Liver (tissue), 9 donors: ENCODE measurements around the gene CREB5. TPM values are rescaled to one million over a fixed set of nuclear protein-coding genes. Genes with fewer than 3 reads are reported as not detected.

ENCODE experiments used
- DNase-seq: peaks from one replicate; pipeline ENCODE4 v3.0.0-alpha.2; 2017; ENCODE audit warnings: low spot score
- H3K27ac ChIP-seq, 2 donors: one replicate each; pipeline ENCODE4 v1.7.0; 2013; ENCODE audit warnings: inconsistent platforms in 2 of 2, low read length in 2 of 2, control low read depth in 1 of 2, low read depth in 1 of 2, mild to moderate bottlenecking in 1 of 2
- H3K27me3 ChIP-seq, 4 donors: one replicate each; pipeline versions ENCODE4 v1.6.1 to v1.7.0; 2013; ENCODE audit warnings: low read length in 3 of 4, inconsistent platforms in 1 of 4, mild to moderate bottlenecking in 1 of 4, moderate library complexity in 1 of 4; ENCODE audit not compliant: control insufficient read depth in 4 of 4, insufficient read depth in 4 of 4
- H3K36me3 ChIP-seq, 4 donors: one replicate each; pipeline versions ENCODE4 v1.6.1 to v1.7.0; 2013; ENCODE audit warnings: low read length in 3 of 4, mild to moderate bottlenecking in 3 of 4, low read depth in 1 of 4, moderate library complexity in 1 of 4; ENCODE audit not compliant: control insufficient read depth in 4 of 4, insufficient read depth in 3 of 4
- H3K4me1 ChIP-seq, 4 donors: one replicate each; pipeline versions ENCODE4 v1.6.1 to v1.7.0; 2013; ENCODE audit warnings: low read length in 3 of 4, mild to moderate bottlenecking in 3 of 4, moderate library complexity in 1 of 4; ENCODE audit not compliant: control insufficient read depth in 4 of 4, insufficient read depth in 4 of 4
- H3K4me3 ChIP-seq, 3 donors: one replicate each; pipeline versions ENCODE4 v1.6.1 to v1.7.0; 2013; ENCODE audit warnings: low read length in 3 of 3, control low read depth in 1 of 3, low read depth in 1 of 3, mild to moderate bottlenecking in 1 of 3
- H3K9ac ChIP-seq, 2 donors: one replicate each; pipeline ENCODE4 v1.7.0; 2013; ENCODE audit warnings: low read length in 2 of 2, mild to moderate bottlenecking in 2 of 2, moderate library complexity in 2 of 2, control low read depth in 1 of 2, low read depth in 1 of 2
- H3K9me3 ChIP-seq, 4 donors: one replicate each; pipeline versions ENCODE4 v1.6.1 to v1.7.0; 2013; ENCODE audit warnings: low read length in 3 of 4; ENCODE audit not compliant: control insufficient read depth in 4 of 4
- CTCF ChIP-seq: fragments of 150-350 bp; IDR thresholded peaks from 2 replicates; pipeline ENCODE4 v1.5.1; 2017; ENCODE audit warnings: improper control_type of control experiment, low read depth, low read length; ENCODE audit not compliant: missing input control
- FOXA1 ChIP-seq: IDR thresholded peaks from 2 replicates; pipeline ENCODE4 v1.6.1; 2016; ENCODE audit warnings: antibody characterized with exemption
- FOXA2 ChIP-seq: IDR thresholded peaks from 2 replicates; pipeline ENCODE4 v1.6.1; 2016; ENCODE audit warnings: antibody characterized with exemption
- GABPA ChIP-seq, 2 donors: IDR thresholded peaks in 1 of 2; conservative IDR thresholded peaks in 1 of 2; 2 replicates each; pipeline ENCODE4 v1.6.1; 2016; ENCODE audit warnings: antibody characterized with exemption in 2 of 2, mild to moderate bottlenecking in 1 of 2, moderate library complexity in 1 of 2
- JUND ChIP-seq, 2 donors: IDR thresholded peaks; 2 replicates each; pipeline ENCODE4 v1.6.1; 2016; ENCODE audit warnings: antibody characterized with exemption in 2 of 2
- RAD21 ChIP-seq, 2 donors: IDR thresholded peaks; 2 replicates each; pipeline ENCODE4 v1.6.1; 2016; ENCODE audit warnings: antibody characterized with exemption in 2 of 2, mild to moderate bottlenecking in 2 of 2
- YY1 ChIP-seq: IDR thresholded peaks from 2 replicates; pipeline ENCODE4 v1.6.1; 2016; ENCODE audit warnings: antibody characterized with exemption, mild to moderate bottlenecking
- WGBS: extraction: QIAGEN DNeasy Blood & Tissue Kit; methylation state at CpG from one replicate; pipeline ENCODE4 v1.1.7; 2013; 5-methylcytosine and 5-hydroxymethylcytosine counted together
- polyA plus RNA-seq, 2 donors: library from polyadenylated mRNA; stranded (reverse) in 1 of 2; unstranded in 1 of 2; fragments of 200-250 nt in 1 of 2; fragments of >200 nt in 1 of 2; fragmentation: Nextera tagmentation in 1 of 2; extraction: Ambion mirVana in 1 of 2; gene quantifications; one replicate each; pipeline versions ENCODE4 v1.2.1 to v1.2.3, GENCODE V29; 2013 to 2015
- total RNA-seq, 2 donors: library from RNA; depleted of rRNA; stranded (reverse); fragments of >200 nt; gene quantifications; one replicate each; pipeline ENCODE4 v1.2.3, GENCODE V29; 2014
- TF ChIP-seq, protein P1 (sequence below): IDR thresholded peaks from 2 replicates; pipeline ENCODE4 v1.6.1; 2016; ENCODE audit warnings: antibody characterized with exemption
- TF ChIP-seq, protein P2 (sequence below): IDR thresholded peaks from 2 replicates; pipeline ENCODE4 v1.6.1; 2016; ENCODE audit warnings: antibody characterized with exemption, mild to moderate bottlenecking
- TF ChIP-seq, protein P3 (sequence below): IDR thresholded peaks from 2 replicates; pipeline ENCODE4 v1.6.1; 2016; ENCODE audit warnings: antibody characterized with exemption
- donor health status: healthy.
- donor health status: healthy.
- donor health status: healthy.
- donor health status: healthy.
- donor health status: healthy.

Gene CREB5
- total and polyA plus RNA-seq, 4 donors: 0.25 to 0.92 (median 0.67) TPM

- Histone ChIP-seq H3K4me1 (no peaks in the 10 kb centered on the region), H3K27me3 (peaks cover 0 to 10% (median 0%) of the 10 kb centered on the region in 4 donors), H3K9ac (no peak overlapping the region), H3K27ac (no peak overlapping the region), H3K4me3 (no peak overlapping the region), H3K9me3 (no peaks in the 10 kb centered on the region), H3K36me3 (no peaks in the 10 kb centered on the region)
- no peak for TF ChIP-seq FOXA2
- TF ChIP-seq, protein P1, sequence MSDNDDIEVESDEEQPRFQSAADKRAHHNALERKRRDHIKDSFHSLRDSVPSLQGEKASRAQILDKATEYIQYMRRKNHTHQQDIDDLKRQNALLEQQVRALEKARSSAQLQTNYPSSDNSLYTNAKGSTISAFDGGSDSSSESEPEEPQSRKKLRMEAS: no peak
- no peak for DNase-seq
- WGBS: 63% methylated on average over 4 of the region's 4 CpGs
Observed at GRCh38 chr7:28474640-28475039, 62.3 kb downstream of the CREB5 start.

- H3K4me1 ChIP-seq: no peaks in the 10 kb centered on the region
- peaks cover 0 to 14% (median 0%) of the 10 kb centered on the region in 4 donors for H3K27me3 ChIP-seq
- H3K36me3 ChIP-seq: no peaks in the 10 kb centered on the region
- 72% methylated on average over 3 of the region's 3 CpGs for WGBS
- H3K9ac ChIP-seq: no peak overlapping the region
- TF ChIP-seq CTCF (no peak), FOXA1 (no peak), JUND (IDR thresholded peaks at IDR 0.05) (no peak), YY1 (no peak), RAD21 (IDR thresholded peaks at IDR 0.05) (no peak), GABPA (IDR thresholded peaks at IDR 0.05 in 1 of 2, conservative IDR thresholded peaks at IDR 0.05 in 1 of 2) (no peak)
- TF ChIP-seq, protein P2, sequence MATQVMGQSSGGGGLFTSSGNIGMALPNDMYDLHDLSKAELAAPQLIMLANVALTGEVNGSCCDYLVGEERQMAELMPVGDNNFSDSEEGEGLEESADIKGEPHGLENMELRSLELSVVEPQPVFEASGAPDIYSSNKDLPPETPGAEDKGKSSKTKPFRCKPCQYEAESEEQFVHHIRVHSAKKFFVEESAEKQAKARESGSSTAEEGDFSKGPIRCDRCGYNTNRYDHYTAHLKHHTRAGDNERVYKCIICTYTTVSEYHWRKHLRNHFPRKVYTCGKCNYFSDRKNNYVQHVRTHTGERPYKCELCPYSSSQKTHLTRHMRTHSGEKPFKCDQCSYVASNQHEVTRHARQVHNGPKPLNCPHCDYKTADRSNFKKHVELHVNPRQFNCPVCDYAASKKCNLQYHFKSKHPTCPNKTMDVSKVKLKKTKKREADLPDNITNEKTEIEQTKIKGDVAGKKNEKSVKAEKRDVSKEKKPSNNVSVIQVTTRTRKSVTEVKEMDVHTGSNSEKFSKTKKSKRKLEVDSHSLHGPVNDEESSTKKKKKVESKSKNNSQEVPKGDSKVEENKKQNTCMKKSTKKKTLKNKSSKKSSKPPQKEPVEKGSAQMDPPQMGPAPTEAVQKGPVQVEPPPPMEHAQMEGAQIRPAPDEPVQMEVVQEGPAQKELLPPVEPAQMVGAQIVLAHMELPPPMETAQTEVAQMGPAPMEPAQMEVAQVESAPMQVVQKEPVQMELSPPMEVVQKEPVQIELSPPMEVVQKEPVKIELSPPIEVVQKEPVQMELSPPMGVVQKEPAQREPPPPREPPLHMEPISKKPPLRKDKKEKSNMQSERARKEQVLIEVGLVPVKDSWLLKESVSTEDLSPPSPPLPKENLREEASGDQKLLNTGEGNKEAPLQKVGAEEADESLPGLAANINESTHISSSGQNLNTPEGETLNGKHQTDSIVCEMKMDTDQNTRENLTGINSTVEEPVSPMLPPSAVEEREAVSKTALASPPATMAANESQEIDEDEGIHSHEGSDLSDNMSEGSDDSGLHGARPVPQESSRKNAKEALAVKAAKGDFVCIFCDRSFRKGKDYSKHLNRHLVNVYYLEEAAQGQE: no peak
- TF ChIP-seq, protein P1: no peak
- TF ChIP-seq, protein P3, sequence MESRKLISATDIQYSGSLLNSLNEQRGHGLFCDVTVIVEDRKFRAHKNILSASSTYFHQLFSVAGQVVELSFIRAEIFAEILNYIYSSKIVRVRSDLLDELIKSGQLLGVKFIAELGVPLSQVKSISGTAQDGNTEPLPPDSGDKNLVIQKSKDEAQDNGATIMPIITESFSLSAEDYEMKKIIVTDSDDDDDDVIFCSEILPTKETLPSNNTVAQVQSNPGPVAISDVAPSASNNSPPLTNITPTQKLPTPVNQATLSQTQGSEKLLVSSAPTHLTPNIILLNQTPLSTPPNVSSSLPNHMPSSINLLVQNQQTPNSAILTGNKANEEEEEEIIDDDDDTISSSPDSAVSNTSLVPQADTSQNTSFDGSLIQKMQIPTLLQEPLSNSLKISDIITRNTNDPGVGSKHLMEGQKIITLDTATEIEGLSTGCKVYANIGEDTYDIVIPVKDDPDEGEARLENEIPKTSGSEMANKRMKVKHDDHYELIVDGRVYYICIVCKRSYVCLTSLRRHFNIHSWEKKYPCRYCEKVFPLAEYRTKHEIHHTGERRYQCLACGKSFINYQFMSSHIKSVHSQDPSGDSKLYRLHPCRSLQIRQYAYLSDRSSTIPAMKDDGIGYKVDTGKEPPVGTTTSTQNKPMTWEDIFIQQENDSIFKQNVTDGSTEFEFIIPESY: no peak
- no peaks in the 10 kb centered on the region for H3K9me3 ChIP-seq
- no peak overlapping the region for H3K27ac ChIP-seq
- H3K4me3 ChIP-seq: no peak overlapping the region
- no peak for DNase-seq
Observed at GRCh38 chr7:28477041-28477442, 64.7 kb downstream of the CREB5 start.
